GM11168 (cell line): ENCODE data around the gene CAMK1.

Source experiments
- in situ Hi-C: fragments of 300-500 bp; cut with MboI; formaldehyde crosslinking; loops from one replicate; pipeline ENCODE4 v1.12.0; 2022; ENCODE audit warnings: low sequenced_read_pairs; ENCODE audit not compliant: unreplicated experiment

The CAMK1 gene

GRCh38 chr3:9716801-9717555, 52.8 kb downstream of the CAMK1 start:
- in situ Hi-C loops, result no loop called here

GRCh38 chr3:9715764-9716437, 53.8 kb downstream of the CAMK1 start:
- in situ Hi-C loops, result no loop called here

- in situ Hi-C loops, result no loop called here
These were observed 54.6 kb downstream of the CAMK1 start for GRCh38 chr3:9715136-9715535.

GRCh38 chr3:9713142-9713541, 56.6 kb downstream of the CAMK1 start:
- in situ Hi-C loops, result no loop called here

GRCh38 chr3:9712415-9712814, 57.3 kb downstream of the CAMK1 start:
- in situ Hi-C loops, result no loop called here

GRCh38 chr3:9710174-9710739, 59.5 kb downstream of the CAMK1 start:
- in situ Hi-C loops, result no loop called here
